HG03060 (cell line): ENCODE results near the gene TTC9.

Source experiments
- ATAC-seq: cut with Tn5 transposase; IDR thresholded peaks from one replicate; pipeline ENCODE4 v1.9.1; 2021; ENCODE audit warnings: low read depth, moderate number of reproducible peaks; ENCODE audit not compliant: unreplicated experiment

The TTC9 gene

DNA sequence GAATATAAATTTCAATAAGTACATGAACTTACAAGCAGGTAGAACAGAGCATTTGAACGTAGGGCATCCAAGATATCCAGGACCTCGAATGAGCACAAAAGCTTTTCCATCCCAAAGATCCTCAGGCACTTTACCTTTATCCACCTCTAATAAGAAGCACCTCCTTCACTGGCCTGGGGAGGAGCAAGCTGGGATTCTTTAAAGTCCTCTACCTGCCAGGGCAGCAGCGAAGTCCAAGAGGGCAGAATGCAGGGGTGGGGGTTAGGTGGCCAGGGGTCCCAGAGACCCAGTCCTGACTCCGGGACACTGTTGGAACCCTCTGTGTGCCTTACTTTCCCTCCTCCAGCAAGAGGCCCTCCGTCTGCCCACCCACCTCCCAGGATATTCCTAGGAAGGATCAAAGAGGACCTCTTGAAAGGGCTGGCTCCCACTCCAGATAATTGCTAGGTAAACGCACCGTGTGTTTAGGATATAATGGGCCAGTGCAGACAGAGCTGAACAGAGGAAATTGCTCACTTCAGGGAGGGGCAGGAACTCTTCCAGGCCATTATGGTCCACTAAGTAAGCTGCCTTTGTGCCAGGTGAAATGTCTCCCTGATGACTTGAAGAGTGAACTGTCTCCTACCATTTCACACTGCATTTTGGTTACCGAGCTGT lies 68.1 kb downstream of the TTC9 start:
- no peak for ATAC-seq

DNA sequence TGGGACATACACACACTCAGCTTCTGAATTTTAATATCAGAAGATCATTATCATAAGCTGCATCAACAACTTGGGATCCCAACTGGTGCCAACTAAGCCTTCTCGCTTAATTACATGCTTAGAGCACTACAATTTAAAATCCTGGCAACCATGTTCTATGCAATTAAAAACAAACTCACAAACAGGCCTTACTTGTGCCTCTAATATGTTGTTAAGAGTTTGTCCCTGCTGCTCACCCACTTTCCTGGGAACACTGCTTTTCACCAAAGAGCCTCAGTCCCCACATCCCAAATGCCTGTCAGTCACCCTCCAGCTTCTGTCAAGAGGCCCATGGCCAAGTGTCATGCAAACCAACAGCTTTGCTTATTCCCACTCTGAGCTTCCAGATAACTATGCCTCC lies 69.7 kb downstream of the TTC9 start:
- no peak for ATAC-seq

DNA sequence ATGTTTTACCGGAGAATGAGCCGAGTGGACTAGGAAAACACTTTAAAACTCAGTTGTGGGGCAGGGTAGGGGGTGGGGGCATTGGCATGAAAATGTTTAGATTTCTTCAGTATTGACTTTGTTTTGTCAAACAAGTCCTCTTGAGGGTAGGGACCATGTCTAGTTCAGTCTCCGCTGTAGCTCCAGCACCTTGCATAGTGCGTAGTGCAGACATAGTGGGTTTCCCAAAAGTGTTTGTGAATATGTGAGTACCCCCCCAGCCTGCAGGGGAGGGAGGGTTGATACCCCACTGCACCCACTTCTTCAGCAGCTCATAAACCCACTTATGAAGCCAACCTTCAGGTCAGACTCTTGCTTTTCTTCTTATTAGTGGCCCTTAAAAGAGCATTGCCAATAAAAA lies 71.4 kb downstream of the TTC9 start:
- no peak for ATAC-seq

GRCh38 chr14:70713511-70713916 lies 71.8 kb downstream of the TTC9 start:
- no peak for ATAC-seq

- no peak for ATAC-seq
Measured at GRCh38 chr14:70714055-70714550, 72.4 kb downstream of the TTC9 start.

DNA sequence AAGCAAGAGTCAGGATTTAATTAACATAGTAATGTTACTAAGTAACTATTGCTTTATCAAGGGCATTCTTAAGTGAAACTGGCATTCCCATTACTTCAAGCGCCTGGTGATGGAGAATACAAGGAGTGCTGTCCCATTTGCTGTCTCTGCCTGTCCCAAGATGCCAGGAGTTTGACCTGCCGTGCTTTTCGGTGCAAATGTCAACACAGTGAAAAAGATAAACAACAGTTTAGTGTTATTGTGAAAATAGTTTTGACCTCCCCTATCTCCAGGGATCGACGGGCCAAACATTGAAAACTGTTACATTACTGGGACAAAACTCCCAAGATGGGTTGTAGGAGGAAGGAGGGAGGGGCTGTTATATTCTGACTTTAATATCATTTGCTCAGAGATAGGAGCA lies 74.8 kb downstream of the TTC9 start:
- no peak for ATAC-seq

DNA sequence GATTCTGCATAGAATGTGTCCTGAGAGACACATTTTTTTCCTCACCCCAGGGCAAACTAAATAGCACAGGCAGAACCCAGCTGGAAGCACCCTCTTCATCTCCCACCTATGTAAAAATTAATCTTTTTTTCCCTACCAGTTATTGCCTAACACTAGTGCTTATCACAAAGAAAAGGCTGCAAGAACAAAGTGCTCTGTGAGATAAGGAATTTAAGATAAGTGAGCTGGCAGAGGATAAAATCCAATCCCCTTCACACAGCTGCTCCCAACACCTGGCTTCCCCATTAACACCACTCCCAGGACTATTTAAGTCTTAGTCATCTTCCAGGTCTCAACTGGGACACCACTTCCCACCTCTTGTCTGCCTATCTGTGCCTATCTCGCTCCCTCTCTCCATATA lies 75.2 kb downstream of the TTC9 start:
- ATAC-seq: no peak

DNA sequence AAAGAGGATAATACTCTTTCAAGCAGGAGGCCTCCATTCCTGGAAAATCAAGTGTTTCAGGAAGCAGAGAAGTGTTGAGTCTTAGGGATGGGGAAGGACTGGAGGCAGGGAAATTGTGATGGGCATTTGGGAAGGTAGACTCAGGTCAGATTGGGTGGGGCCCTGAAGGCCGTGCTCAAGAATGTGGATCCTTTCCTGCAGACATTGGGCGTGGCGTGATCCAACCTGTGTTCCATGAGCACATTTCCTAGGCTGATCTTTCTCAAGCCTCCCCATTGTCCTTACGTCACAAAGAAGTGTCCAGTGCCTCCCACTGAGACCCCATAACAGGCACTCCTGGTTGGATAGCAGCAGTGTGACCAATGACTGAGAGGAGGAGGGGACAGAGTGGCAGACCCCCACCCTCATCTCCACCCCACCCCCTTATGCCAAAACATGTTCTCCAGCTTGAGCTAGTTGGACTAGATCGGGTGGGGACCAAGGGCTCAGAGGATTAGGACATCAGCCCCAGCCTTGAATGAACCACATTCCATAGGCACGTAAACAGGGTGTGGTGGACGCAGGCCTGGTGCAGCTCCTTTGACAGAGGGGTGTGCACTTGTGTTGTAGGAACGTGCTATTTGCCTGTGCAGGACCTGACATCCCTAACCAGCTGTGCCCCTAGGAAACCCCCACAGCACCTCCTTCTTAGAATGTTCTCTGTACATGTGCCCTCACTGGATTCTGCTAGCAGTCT lies 76.8 kb downstream of the TTC9 start:
- no peak for ATAC-seq

- ATAC-seq: no peak
Measured at GRCh38 chr14:70721542-70721941, 79.8 kb downstream of the TTC9 start.

GRCh38 chr14:70722418-70722817 lies 80.7 kb downstream of the TTC9 start:
- ATAC-seq: no peak

- no peak for ATAC-seq
Measured at GRCh38 chr14:70723276-70723675, 81.6 kb downstream of the TTC9 start.

DNA sequence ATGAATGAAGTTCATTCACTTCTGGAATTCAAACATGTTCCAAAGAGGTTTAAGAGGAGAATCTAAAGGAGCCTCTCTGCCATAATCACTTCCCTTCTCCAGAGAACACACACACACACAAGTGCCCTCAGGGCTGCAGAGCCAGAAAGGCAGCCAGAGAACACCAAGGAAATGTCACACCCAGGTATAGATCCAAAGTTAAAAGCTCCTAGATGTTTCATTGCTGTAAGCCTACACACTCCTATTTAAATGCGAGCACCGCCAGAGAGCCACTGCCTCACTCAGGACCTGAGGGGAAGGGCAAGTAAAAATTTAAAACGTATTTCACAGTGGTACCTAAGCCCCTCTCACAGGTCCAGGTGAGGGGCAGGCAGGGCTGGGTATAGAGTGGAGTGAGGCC lies 82.4 kb downstream of the TTC9 start:
- no peak for ATAC-seq

GRCh38 chr14:70724944-70725343 lies 83.2 kb downstream of the TTC9 start:
- ATAC-seq: no peak
